HL-60 (cell line): ENCODE data around the gene SNAPC4.

Experiments
- SPI1 ChIP-seq: IDR thresholded peaks from 2 replicates; pipeline ENCODE4 v1.6.1; 2012; ENCODE audit warnings: low read depth, mild to moderate bottlenecking, borderline replicate concordance
- TF ChIP-seq, protein P1 (sequence below): IDR thresholded peaks from 2 replicates; pipeline ENCODE4 v1.6.1; 2012; ENCODE audit warnings: low read depth; ENCODE audit not compliant: insufficient replicate concordance

GRCh38 chr9:136419092-136419420 lies 19.1 kb upstream of the SNAPC4 start:
- TF ChIP-seq SPI1, result no peak
- TF ChIP-seq, protein P1, sequence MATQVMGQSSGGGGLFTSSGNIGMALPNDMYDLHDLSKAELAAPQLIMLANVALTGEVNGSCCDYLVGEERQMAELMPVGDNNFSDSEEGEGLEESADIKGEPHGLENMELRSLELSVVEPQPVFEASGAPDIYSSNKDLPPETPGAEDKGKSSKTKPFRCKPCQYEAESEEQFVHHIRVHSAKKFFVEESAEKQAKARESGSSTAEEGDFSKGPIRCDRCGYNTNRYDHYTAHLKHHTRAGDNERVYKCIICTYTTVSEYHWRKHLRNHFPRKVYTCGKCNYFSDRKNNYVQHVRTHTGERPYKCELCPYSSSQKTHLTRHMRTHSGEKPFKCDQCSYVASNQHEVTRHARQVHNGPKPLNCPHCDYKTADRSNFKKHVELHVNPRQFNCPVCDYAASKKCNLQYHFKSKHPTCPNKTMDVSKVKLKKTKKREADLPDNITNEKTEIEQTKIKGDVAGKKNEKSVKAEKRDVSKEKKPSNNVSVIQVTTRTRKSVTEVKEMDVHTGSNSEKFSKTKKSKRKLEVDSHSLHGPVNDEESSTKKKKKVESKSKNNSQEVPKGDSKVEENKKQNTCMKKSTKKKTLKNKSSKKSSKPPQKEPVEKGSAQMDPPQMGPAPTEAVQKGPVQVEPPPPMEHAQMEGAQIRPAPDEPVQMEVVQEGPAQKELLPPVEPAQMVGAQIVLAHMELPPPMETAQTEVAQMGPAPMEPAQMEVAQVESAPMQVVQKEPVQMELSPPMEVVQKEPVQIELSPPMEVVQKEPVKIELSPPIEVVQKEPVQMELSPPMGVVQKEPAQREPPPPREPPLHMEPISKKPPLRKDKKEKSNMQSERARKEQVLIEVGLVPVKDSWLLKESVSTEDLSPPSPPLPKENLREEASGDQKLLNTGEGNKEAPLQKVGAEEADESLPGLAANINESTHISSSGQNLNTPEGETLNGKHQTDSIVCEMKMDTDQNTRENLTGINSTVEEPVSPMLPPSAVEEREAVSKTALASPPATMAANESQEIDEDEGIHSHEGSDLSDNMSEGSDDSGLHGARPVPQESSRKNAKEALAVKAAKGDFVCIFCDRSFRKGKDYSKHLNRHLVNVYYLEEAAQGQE, result no peak
